ENCODE measurements around the gene PTP4A2. TPM values are rescaled to one million over a fixed set of nuclear protein-coding genes. Genes with fewer than 3 reads are reported as not detected.

PTP4A2 gene
- total and polyA plus RNA-seq, 10 of the 15 experiments (the other 5 are each of a cell fraction or from before 2014, with no cell fraction given): 180 to 909 (median 375) TPM

- TF ChIP-seq RAD21 (IDR thresholded peaks at IDR 0.05; ENCODE audit: insufficient read depth, low read depth, low read length) (peak; percentile 7; the same call in 1 of the 2 replicates), ZNF217 (IDR thresholded peaks at IDR 0.05) (no peak), HCFC1 (IDR thresholded peaks at IDR 0.05; ENCODE audit: low read length) (no peak), BCL11A (IDR thresholded peaks at IDR 0.05; ENCODE audit: low read depth, low read length) (peak; percentile 69), BCLAF1 (IDR thresholded peaks at IDR 0.05) (no peak), SKIL (IDR thresholded peaks at IDR 0.05; ENCODE audit: low read depth, poor library complexity, severe bottlenecking) (no peak), TCF12 (IDR thresholded peaks at IDR 0.05; ENCODE audit: low read depth, low read length) (peak; percentile 85), SUZ12 (IDR thresholded peaks at IDR 0.05; ENCODE audit: unreplicated experiment) (no peak), RELB (IDR thresholded peaks at IDR 0.05; ENCODE audit: low read depth) (no peak), HDAC2 (IDR thresholded peaks at IDR 0.05) (no peak), RB1 (IDR thresholded peaks at IDR 0.05; ENCODE audit: borderline replicate concordance) (no peak), DPF2 (IDR thresholded peaks at IDR 0.05) (0 out of 2 replicates have a peak, but pooled peaks have one; percentile 33), IKZF1 (conservative IDR thresholded peaks at IDR 0.05) (peak; percentile 68), ETV6 (conservative IDR thresholded peaks at IDR 0.05 in 1 of 2, IDR thresholded peaks at IDR 0.05 in 1 of 2; ENCODE audit: borderline replicate concordance in 1 of 2, low read depth in 1 of 2) (peak in 1 of 2 experiments; percentile 49; a peak in 1 of 4 replicates)
- TF ChIP-seq, protein P1, sequence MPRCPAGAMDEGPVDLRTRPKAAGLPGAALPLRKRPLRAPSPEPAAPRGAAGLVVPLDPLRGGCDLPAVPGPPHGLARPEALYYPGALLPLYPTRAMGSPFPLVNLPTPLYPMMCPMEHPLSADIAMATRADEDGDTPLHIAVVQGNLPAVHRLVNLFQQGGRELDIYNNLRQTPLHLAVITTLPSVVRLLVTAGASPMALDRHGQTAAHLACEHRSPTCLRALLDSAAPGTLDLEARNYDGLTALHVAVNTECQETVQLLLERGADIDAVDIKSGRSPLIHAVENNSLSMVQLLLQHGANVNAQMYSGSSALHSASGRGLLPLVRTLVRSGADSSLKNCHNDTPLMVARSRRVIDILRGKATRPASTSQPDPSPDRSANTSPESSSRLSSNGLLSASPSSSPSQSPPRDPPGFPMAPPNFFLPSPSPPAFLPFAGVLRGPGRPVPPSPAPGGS (IDR thresholded peaks at IDR 0.05; ENCODE audit: borderline replicate concordance, insufficient read depth, low read depth, low read length, poor library complexity, severe bottlenecking): no peak
- TF ChIP-seq, protein P2, sequence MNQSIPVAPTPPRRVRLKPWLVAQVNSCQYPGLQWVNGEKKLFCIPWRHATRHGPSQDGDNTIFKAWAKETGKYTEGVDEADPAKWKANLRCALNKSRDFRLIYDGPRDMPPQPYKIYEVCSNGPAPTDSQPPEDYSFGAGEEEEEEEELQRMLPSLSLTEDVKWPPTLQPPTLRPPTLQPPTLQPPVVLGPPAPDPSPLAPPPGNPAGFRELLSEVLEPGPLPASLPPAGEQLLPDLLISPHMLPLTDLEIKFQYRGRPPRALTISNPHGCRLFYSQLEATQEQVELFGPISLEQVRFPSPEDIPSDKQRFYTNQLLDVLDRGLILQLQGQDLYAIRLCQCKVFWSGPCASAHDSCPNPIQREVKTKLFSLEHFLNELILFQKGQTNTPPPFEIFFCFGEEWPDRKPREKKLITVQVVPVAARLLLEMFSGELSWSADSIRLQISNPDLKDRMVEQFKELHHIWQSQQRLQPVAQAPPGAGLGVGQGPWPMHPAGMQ (IDR thresholded peaks at IDR 0.05; ENCODE audit: borderline replicate concordance): no peak
- TF ChIP-seq, protein P3, sequence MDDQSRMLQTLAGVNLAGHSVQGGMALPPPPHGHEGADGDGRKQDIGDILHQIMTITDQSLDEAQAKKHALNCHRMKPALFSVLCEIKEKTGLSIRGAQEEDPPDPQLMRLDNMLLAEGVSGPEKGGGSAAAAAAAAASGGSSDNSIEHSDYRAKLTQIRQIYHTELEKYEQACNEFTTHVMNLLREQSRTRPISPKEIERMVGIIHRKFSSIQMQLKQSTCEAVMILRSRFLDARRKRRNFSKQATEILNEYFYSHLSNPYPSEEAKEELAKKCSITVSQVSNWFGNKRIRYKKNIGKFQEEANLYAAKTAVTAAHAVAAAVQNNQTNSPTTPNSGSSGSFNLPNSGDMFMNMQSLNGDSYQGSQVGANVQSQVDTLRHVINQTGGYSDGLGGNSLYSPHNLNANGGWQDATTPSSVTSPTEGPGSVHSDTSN (IDR thresholded peaks at IDR 0.05; ENCODE audit: insufficient replicate concordance, low read depth, low read length): peak; percentile 78
Measured at GRCh38 chr1:31957701-31958674, 19.8 kb upstream of the PTP4A2 start (continued).

Measured in GM12878 (cell line).